ENCODE data around the gene ZFP36.

DNA sequence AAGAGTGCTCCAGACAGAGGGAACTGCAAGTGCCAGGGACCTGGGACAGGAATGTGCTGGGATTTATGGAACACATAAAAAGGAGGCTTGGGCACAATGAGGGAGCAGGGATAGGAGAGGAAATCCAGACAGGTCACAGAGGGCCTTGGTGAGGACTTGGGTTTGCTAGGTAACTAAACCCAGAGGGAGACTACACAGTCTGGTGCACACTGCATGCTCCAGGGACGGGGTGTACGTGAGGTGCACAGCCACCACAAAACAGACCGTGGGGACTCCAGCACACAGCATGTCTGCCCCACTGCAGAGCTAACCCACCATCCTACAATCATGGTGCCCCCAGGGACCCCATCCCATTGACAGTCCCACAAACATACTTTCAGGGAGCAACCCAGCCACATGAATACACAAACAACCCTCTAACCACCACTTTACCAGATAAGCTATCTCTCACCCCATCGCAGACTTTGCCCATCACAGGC, 5.5 kb upstream of the ZFP36 start:
- TF ChIP-seq CTCF (conservative IDR thresholded peaks at IDR 0.05 in 1 of 2, IDR thresholded peaks at IDR 0.05 in 1 of 2; ENCODE audit: extremely low read depth in 1 of 2, insufficient read depth in 1 of 2, low read depth in 1 of 2, low read length in 2 of 2) (no peak), EZH2 (IDR thresholded peaks at IDR 0.05; ENCODE audit: borderline replicate concordance, low read length) (no peak)
